IMR-90 (cell line): Measurements from ENCODE around the gene PCDHGB3. TPM values are rescaled to one million over a fixed set of nuclear protein-coding genes. Genes with fewer than 3 reads are reported as not detected.

ENCODE experiments used
- BHLHE40 ChIP-seq: fragments of 150-350 bp; IDR thresholded peaks from 2 replicates; pipeline ENCODE4 v1.6.1; 2016; ENCODE audit warnings: mild to moderate bottlenecking, low read depth, low read length
- CTCF ChIP-seq: conservative IDR thresholded peaks from 2 replicates; pipeline ENCODE4 v1.5.1; 2012; ENCODE audit warnings: mild to moderate bottlenecking, low read depth, low read length, improper control_type of control experiment
- RAD21 ChIP-seq: IDR thresholded peaks from 2 replicates; pipeline ENCODE4 v1.6.1; 2012; ENCODE audit warnings: low read length, improper control_type of control experiment
- polyA plus RNA-seq, 3 experiments: library from polyadenylated mRNA; depleted of rRNA; stranded (reverse); fragments of >200 nt; gene quantifications; 2 replicates each; pipeline ENCODE4 v1.2.3, GENCODE V29; 2012; ENCODE audit warnings: low replicate concordance in 1 of 3
- total RNA-seq: library from RNA; depleted of rRNA; stranded (reverse); fragments of >200 nt; gene quantifications from 2 replicates; pipeline ENCODE4 v1.2.3, GENCODE V29; 2012

The PCDHGB3 gene
- total and polyA plus RNA-seq, 2 of the 4 experiments (the other 2 are of a cell fraction), result 3.4 to 5.9 TPM

- TF ChIP-seq BHLHE40 (no peak), CTCF (no peak), RAD21 (no peak)
These were observed 7.3 kb upstream of the PCDHGB3 start (continued) for GRCh38 chr5:141362719-141363118.
